Ectodermal cell (in vitro differentiated cells): ENCODE data around the gene SPAG7. TPM values are rescaled to one million over a fixed set of nuclear protein-coding genes. Genes with fewer than 3 reads are reported as not detected.

Experiments used
- H3K27ac ChIP-seq: 2 replicates; pipeline ENCODE4 v1.7.0; 2013; ENCODE audit warnings: mild to moderate bottlenecking, low read depth, low read length; ENCODE audit not compliant: insufficient read depth, poor library complexity, severe bottlenecking
- H3K27me3 ChIP-seq: 2 replicates; pipeline ENCODE4 v1.7.0; 2013; ENCODE audit warnings: mild to moderate bottlenecking, low read length; ENCODE audit not compliant: insufficient read depth, control insufficient read depth, poor library complexity, severe bottlenecking
- H3K36me3 ChIP-seq: one replicate; pipeline ENCODE4 v1.7.0; 2013; ENCODE audit warnings: low read length; ENCODE audit not compliant: control insufficient read depth, insufficient read depth
- H3K4me1 ChIP-seq: one replicate; pipeline ENCODE4 v1.7.0; 2013; ENCODE audit warnings: low read length; ENCODE audit not compliant: control insufficient read depth, insufficient read depth
- H3K4me3 ChIP-seq: 2 replicates; pipeline ENCODE4 v1.7.0; 2013; ENCODE audit warnings: low read depth, low read length, control low read depth; ENCODE audit not compliant: insufficient read depth
- H3K9me3 ChIP-seq: 2 replicates; pipeline ENCODE4 v1.7.0; 2013; ENCODE audit warnings: mild to moderate bottlenecking, low read length, moderate library complexity; ENCODE audit not compliant: control insufficient read depth
- WGBS, 2 experiments: methylation state at CpG; one replicate each; pipeline ENCODE4 v1.1.7; 2013; ENCODE audit warnings: missing lambda C conversion rate in 2 of 2; 5-methylcytosine and 5-hydroxymethylcytosine counted together
- polyA plus RNA-seq, 4 experiments: library from polyadenylated mRNA; stranded (reverse); fragments of 50-300 nt; gene quantifications; one replicate each; pipeline ENCODE4 v1.2.3, GENCODE V29; 2013

Gene SPAG7
- polyA plus RNA-seq (2013, experiment 1 of 4): 110 TPM
- 102 TPM for polyA plus RNA-seq (2013, experiment 2 of 4)
- 93.6 TPM for polyA plus RNA-seq (2013, experiment 3 of 4)
- polyA plus RNA-seq (2013, experiment 4 of 4): 102 TPM

- H3K27ac ChIP-seq: peak within 1 kb of the TSS; percentile 90
- H3K9me3 ChIP-seq: no peaks in the 10 kb centered on the region
- H3K4me3 ChIP-seq: peak within 1 kb of the TSS; percentile 81
- H3K4me1 ChIP-seq: no peaks in the 10 kb centered on the region
- H3K27me3 ChIP-seq: no peaks in the 10 kb centered on the region
- H3K36me3 ChIP-seq: no peaks in the 10 kb centered on the region
- WGBS, 2 experiments: 5 to 8% methylated on average over 66 of the region's 66 CpGs
These were observed at the start of gene SPAG7 for GRCh38 chr17:4967539-4968485. Gene SPAG7 (minus strand): TSS chr17:4967817. CDS start chr17:4967804, 13 bp downstream.

GRCh38 chr17:5014357-5014756 is 46.7 kb upstream of the SPAG7 start:
- Histone ChIP-seq H3K4me1 (no peaks in the 10 kb centered on the region), H3K36me3 (peaks cover 18% of the 10 kb centered on the region), H3K27me3 (no peaks in the 10 kb centered on the region), H3K4me3 (no peak overlapping the region), H3K27ac (no peak overlapping the region), H3K9me3 (no peaks in the 10 kb centered on the region)
- WGBS, 2 experiments: 88 to 96% methylated on average over 4 of the region's 4 CpGs

- peaks cover 20% of the 10 kb centered on the region for H3K36me3 ChIP-seq
- no peaks in the 10 kb centered on the region for H3K27me3 ChIP-seq
- no peak overlapping the region for H3K4me3 ChIP-seq
- no peaks in the 10 kb centered on the region for H3K9me3 ChIP-seq
- WGBS, 2 experiments: 90 to 95% methylated on average over 6 of the region's 6 CpGs
- no peak overlapping the region for H3K27ac ChIP-seq
- H3K4me1 ChIP-seq: no peaks in the 10 kb centered on the region
These were observed 44.3 kb upstream of the SPAG7 start for GRCh38 chr17:5011928-5012327.

- 94% methylated on average over 18 of the region's 18 CpGs for WGBS, 2 experiments
- peaks cover 17% of the 10 kb centered on the region for H3K4me1 ChIP-seq
- no peaks in the 10 kb centered on the region for H3K27me3 ChIP-seq
- no peak overlapping the region for H3K27ac ChIP-seq
- peaks cover 31% of the 10 kb centered on the region for H3K36me3 ChIP-seq
- H3K4me3 ChIP-seq: no peak overlapping the region
- no peaks in the 10 kb centered on the region for H3K9me3 ChIP-seq
These were observed 35.7 kb upstream of the SPAG7 start for GRCh38 chr17:5003214-5003867.

- H3K27me3 ChIP-seq: peaks cover 2% of the 10 kb centered on the region
- peaks cover 28% of the 10 kb centered on the region for H3K36me3 ChIP-seq
- peaks cover 17% of the 10 kb centered on the region for H3K4me1 ChIP-seq
- no peak overlapping the region for H3K27ac ChIP-seq
- 96 to 97% methylated on average over 20 of the region's 20 CpGs for WGBS, 2 experiments
- no peaks in the 10 kb centered on the region for H3K9me3 ChIP-seq
- no peak overlapping the region for H3K4me3 ChIP-seq
These were observed 34.6 kb upstream of the SPAG7 start for GRCh38 chr17:5002121-5002788.

- WGBS, 2 experiments: 84 to 86% methylated on average over 11 of the region's 11 CpGs
- Histone ChIP-seq H3K4me1 (peaks cover 17% of the 10 kb centered on the region), H3K4me3 (no peak overlapping the region), H3K9me3 (no peaks in the 10 kb centered on the region), H3K27me3 (peaks cover 22% of the 10 kb centered on the region), H3K27ac (no peak overlapping the region), H3K36me3 (peaks cover 28% of the 10 kb centered on the region)
These were observed 32.6 kb upstream of the SPAG7 start for GRCh38 chr17:5000237-5000639.

- peaks cover 27% of the 10 kb centered on the region for H3K36me3 ChIP-seq
- H3K27ac ChIP-seq: no peak overlapping the region
- H3K4me3 ChIP-seq: peak overlapping the region; percentile 89
- H3K4me1 ChIP-seq: peaks cover 17% of the 10 kb centered on the region
- no peaks in the 10 kb centered on the region for H3K9me3 ChIP-seq
- 75 to 77% methylated on average over 12 of the region's 12 CpGs for WGBS, 2 experiments
- peaks cover 24% of the 10 kb centered on the region for H3K27me3 ChIP-seq
These were observed 31.9 kb upstream of the SPAG7 start for GRCh38 chr17:4999430-5000093.

- H3K9me3 ChIP-seq: no peaks in the 10 kb centered on the region
- 21 to 23% methylated on average over 14 of the region's 14 CpGs for WGBS, 2 experiments
- H3K4me1 ChIP-seq: peaks cover 17% of the 10 kb centered on the region
- peak overlapping the region; percentile 89 for H3K4me3 ChIP-seq
- peaks cover 20% of the 10 kb centered on the region for H3K36me3 ChIP-seq
- H3K27ac ChIP-seq: no peak overlapping the region
- peaks cover 24% of the 10 kb centered on the region for H3K27me3 ChIP-seq
These were observed 31.3 kb upstream of the SPAG7 start for GRCh38 chr17:4998732-4999429.

GRCh38 chr17:4998027-4998731 is 30.6 kb upstream of the SPAG7 start:
- Histone ChIP-seq H3K27ac (no peak overlapping the region), H3K36me3 (peaks cover 18% of the 10 kb centered on the region), H3K4me3 (peak overlapping the region; percentile 89), H3K9me3 (no peaks in the 10 kb centered on the region), H3K4me1 (peaks cover 17% of the 10 kb centered on the region), H3K27me3 (peaks cover 24% of the 10 kb centered on the region)
- WGBS, 2 experiments: 0 to 1% methylated on average over 55 of the region's 55 CpGs
